CD4-positive, alpha-beta T cell treated with Interferon alpha-2 for 1 hour (primary cell): Measurements from ENCODE around the gene GPR146.
A peak's percentile ranks its signal among the peaks of the same experiment; 100 is the strongest.

Source experiments
- DNase-seq, 2 donors: peaks; one replicate each; pipeline ENCODE4 v3.0.0-alpha.2; 2020 to 2022

Gene GPR146

GRCh38 chr7:1080921-1081255, 36.5 kb downstream of the GPR146 start:
- DNase-seq, result no peak

DNA sequence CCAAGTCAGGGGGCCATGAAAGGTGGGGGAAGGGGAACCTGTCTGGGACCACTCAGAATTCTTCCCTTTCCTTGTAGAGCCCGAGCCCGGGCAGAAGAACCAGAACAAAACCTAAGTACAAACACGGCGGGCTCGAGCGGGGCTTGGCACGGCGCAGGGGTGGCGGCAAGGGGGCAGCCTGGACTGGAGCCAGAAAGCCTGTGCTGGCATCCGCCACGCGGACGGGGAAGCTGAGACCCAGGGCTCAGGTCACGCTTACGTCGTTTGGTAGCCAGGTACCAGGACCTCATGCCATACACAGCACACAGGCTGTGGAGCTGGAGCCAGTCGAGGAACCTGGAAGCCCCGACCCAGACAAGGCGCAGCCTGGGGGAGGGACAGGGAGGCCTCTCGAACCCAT, 37.0 kb downstream of the GPR146 start:
- no peak for DNase-seq

GRCh38 chr7:1081931-1082401, 37.6 kb downstream of the GPR146 start:
- no peak for DNase-seq

DNA sequence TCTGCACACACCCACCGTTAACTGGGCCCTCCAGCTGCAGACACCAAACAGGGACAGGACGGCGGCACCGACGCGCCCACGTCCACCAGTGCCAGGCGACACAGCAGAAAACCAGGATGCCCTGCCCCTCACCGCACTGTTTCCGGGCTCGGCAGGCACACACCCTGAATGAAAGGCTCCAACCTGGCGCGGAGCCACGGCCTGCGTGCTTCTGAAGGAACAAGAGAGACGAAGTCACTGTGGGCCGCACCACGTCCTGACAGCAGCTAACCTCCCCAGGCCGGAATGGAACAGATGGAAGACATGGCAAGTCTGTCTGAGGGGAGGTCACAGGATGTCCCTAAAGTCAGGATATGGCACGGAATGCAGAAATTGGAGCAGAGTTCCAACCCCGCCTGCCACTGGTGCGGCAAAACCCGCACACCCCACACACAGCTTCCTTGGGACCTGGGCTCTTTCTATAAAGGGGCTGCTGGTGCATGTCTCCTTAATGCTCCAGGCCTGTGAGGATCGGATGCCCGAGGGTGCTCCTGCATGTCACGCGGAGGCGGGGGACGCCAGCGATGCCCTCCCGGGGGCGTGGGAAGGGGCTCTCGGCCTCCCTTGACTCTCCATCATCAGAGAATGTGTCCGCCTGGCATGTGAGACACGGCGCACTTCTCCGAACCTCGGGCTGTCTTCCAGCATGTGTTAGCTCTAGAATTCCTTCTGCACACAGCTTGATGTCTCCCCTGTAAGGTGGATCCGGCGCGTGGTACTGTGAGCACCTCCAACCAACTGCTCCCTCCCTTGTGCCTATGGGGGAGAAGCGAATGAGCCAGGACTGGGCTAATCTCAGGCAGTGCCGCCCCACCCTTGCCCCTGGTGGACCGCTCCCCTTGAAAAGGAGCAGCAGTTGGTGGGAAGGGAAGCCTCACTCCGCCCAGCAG, 39.6 kb downstream of the GPR146 start:
- DNase-seq, result no peak

- DNase-seq, result no peak
Measured at GRCh38 chr7:1085266-1085665, 40.9 kb downstream of the GPR146 start.

DNA sequence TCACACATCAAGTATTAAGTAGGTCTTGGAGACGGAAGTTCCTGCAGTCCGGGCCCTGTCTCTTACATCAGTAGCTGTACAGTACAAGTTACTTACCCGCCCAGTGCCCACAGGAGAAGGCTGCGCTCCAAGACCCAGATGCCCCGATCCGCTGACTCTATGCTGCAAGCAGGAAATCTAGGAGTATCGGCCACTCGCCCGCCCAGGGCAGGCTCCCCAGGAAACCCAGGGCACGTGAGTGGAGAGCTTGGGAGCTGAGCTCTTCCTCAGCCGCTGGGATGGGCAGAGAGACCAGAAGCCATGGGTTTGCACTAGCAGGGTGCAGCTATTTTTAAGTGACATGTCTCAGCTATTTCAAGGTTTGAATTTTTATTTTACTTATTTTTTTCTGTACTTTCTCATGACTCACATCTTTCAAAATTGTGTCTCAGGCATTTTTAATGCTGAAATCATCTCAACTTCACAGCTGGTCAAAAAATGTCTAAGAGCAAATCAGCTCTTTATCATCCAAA, 41.6 kb downstream of the GPR146 start:
- no peak for DNase-seq

DNA sequence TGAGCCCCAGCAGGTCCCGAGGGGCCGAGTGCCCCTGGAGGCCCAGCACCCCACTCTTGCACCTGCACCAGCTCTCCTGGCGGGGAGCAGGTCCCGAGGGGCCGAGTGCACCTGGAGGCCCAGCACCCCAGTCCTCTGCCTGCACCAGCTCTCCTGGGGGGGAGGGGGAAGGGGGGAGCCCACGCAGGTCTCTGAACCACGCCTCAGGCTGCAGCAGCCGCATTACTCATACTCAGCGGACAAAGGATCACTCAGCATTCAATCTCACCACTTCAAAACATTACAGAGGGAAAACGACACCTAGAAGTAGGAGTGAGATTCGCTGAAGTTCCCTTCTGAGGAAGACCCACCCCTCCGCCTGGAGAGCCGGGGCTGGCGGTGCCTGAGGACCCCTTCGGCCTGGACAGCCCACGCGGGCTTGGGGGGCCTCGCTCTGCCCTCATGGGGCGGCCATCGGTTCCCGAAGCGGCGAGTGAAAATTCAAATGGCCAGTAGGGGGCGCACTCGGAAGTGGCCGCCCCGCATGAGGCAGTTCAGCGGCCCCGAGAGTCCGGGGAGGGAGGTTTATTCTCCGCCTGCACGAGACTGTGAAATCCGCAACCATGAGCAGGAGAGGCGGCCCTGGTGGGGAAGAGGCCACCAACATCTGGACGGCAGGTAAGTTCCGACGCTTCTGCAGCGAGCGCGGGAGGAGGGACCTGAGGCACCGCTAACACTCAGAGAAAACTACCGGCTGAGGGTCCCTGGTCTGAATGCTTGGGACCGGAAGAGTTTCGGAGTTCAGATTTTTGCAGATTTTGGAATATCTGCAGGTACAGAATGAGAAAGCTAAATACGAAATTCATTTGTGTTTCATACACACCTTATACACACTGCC, 42.5 kb downstream of the GPR146 start:
- DNase-seq, result peak; percentile 73 to 75

GRCh38 chr7:1087465-1087814, 43.1 kb downstream of the GPR146 start:
- DNase-seq, result no peak

GRCh38 chr7:1087952-1088920, 43.9 kb downstream of the GPR146 start, which contains the start of gene GPER1:
GPER1 (plus strand) TSS chr7:1088113; CDS start chr7:1091729, 3,616 bp downstream.
- DNase-seq, result no peak

DNA sequence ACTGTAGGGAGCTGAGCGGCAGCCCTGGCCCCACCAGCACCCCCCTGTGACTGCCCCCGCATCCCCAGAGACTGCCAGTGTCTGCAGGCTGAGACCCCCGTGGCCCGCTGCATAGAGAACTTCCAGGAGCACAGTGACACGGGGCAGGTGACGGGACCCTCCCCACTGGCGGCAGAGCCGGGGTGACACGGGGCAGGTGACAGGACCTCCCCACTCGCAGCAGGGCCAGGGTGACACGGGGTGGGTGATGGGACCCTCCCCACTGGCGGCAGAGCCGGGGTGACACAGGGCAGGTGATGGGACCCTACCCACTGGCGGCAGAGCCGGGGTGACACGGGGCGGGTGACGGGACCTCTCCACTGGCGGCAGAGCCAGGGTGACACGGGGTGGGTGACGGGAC, 45.9 kb downstream of the GPR146 start:
- no peak for DNase-seq

- DNase-seq, result no peak
Measured at GRCh38 chr7:1090686-1091643, 46.6 kb downstream of the GPR146 start.

- no peak for DNase-seq
Measured at GRCh38 chr7:1091644-1092027, 47.3 kb downstream of the GPR146 start.

GRCh38 chr7:1092161-1092632, 47.9 kb downstream of the GPR146 start:
- no peak for DNase-seq

GRCh38 chr7:1092806-1093501, 48.6 kb downstream of the GPR146 start:
- no peak for DNase-seq

- DNase-seq, result no peak
Measured at GRCh38 chr7:1093502-1093843, 49.1 kb downstream of the GPR146 start.

DNA sequence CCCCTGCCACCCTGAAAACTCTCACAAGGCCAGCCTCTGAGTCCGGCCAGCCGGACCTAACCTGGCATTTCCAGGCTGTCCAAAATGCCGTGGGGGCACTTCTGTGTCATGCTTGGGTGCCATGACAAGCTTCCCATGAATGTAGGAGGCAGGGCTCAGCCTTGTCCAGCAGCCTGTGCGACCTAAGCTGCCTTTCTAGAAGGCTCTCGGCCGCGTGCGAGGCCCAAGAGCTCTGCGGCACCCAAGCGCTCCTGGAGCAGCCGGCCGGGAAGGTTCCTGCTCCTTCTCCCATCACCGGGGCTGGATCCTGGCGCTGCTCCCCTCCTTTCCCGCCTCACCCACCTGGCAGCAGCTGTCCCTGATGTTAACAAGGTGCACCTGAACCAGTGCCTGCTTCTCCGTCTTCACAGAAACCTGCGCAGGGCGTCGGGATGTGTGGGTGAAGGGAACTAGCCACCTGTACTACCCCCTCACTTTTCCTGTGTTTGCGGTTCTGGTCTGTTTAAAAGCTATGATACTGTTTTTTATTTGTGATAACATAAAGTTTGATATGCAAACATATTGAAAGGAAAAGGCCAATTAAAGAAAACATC, 49.7 kb downstream of the GPR146 start:
- DNase-seq, result no peak

DNA sequence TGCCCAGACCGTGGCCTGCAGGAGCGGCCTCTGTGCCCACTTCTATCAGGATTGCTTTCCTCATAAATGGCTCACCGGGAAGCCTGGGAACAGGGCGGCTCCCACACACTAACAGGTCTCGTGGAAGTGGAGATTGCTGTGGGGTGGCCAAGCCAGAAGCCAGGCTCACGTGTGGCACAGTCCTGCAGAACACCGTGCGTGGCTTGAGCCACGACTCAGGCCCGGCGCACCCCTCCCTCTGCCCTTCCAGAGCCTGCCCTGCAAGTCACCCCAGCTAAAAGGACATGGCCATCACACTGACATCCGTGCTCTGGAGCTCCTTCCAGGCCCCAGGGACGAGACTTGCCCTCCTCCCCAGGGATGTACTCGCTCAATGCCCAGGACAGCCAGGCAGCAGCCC, 50.5 kb downstream of the GPR146 start:
- DNase-seq, result no peak

DNA sequence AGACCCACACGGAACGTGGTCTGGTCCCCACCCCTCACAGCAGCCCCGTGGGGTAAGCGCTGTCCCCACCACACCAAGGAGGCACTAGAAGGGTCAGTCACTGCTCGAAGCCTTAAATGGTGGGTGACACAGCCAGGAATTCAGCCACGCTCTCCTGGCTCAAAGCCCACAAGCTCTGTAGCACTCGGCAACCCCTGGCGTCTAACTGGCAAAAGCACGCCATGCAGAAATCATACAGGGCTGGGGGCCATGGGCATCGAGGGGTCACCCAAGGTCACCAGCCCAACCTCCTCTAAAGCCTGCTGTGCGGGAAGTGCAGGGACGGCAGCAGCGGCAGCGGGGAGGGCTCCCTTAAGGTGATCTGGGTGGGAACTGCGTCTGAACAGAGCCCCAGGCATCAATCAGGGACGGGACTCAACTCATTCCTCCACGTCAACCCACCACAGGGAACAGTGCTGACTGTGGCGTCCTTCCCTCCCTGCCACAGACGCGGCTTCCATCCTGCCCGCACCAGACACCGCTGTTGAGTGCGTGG, 51.3 kb downstream of the GPR146 start:
- DNase-seq, result no peak
